Right hindlimb (tissue), 1 donor: ENCODE data around the gene CTH.
"Not testable (repeated sequence)": the region's sequence is repeated elsewhere in the genome, so short reads cannot be mapped to it uniquely, and the experiment has no call there.

Experiments
- DNase-seq: peaks from one replicate; pipeline ENCODE4 v3.0.0-alpha.2; 2018

Gene CTH

GRCh38 chr1:70410604-70411359 lies at the start of gene CTH:
CTH (plus strand) TSS chr1:70411268; CDS start chr1:70411416, 148 bp downstream.
- DNase-seq, result peak; percentile 98

- DNase-seq, result no peak
These were observed 49.2 kb upstream of the CTH start for GRCh38 chr1:70361727-70362398.

- no peak for DNase-seq
These were observed 46.6 kb upstream of the CTH start for GRCh38 chr1:70364439-70364838.

GRCh38 chr1:70366425-70366952 lies 44.6 kb upstream of the CTH start:
- not testable (repeated sequence) for DNase-seq

- DNase-seq, result not testable (repeated sequence)
These were observed 44.1 kb upstream of the CTH start for GRCh38 chr1:70366997-70367396.

GRCh38 chr1:70367397-70367796 lies 43.7 kb upstream of the CTH start:
- DNase-seq, result not testable (repeated sequence)

GRCh38 chr1:70371586-70371985 lies 39.5 kb upstream of the CTH start:
- not testable (repeated sequence) for DNase-seq

- no peak for DNase-seq
These were observed 38.6 kb upstream of the CTH start for GRCh38 chr1:70372426-70372825.

GRCh38 chr1:70373580-70373979 lies 37.5 kb upstream of the CTH start:
- not testable (repeated sequence) for DNase-seq

- no peak for DNase-seq
These were observed 34.9 kb upstream of the CTH start for GRCh38 chr1:70376196-70376595.

GRCh38 chr1:70382682-70383081 lies 28.4 kb upstream of the CTH start:
- no peak for DNase-seq

- no peak for DNase-seq
These were observed 27.6 kb upstream of the CTH start for GRCh38 chr1:70383483-70383882.

- DNase-seq, result no peak
These were observed 26.5 kb upstream of the CTH start for GRCh38 chr1:70384542-70384941.

- DNase-seq, result no peak
These were observed 25.6 kb upstream of the CTH start for GRCh38 chr1:70385477-70385876.

GRCh38 chr1:70386121-70386520 lies 24.9 kb upstream of the CTH start:
- DNase-seq, result no peak

GRCh38 chr1:70387507-70387906 lies 23.6 kb upstream of the CTH start:
- no peak for DNase-seq

GRCh38 chr1:70392626-70393025 lies 18.4 kb upstream of the CTH start:
- DNase-seq, result no peak

- no peak for DNase-seq
These were observed 14.5 kb upstream of the CTH start for GRCh38 chr1:70396607-70397006.

- DNase-seq, result no peak
These were observed 14.1 kb upstream of the CTH start for GRCh38 chr1:70397013-70397412.

GRCh38 chr1:70400335-70400734 lies 10.7 kb upstream of the CTH start:
- no peak for DNase-seq

- no peak for DNase-seq
These were observed 9.1 kb upstream of the CTH start for GRCh38 chr1:70401974-70402373.

GRCh38 chr1:70403759-70404158 lies 7.3 kb upstream of the CTH start:
- no peak for DNase-seq

- no peak for DNase-seq
These were observed 5.2 kb upstream of the CTH start for GRCh38 chr1:70405780-70406416.

- no peak for DNase-seq
These were observed 1.9 kb upstream of the CTH start for GRCh38 chr1:70409136-70409535.
